Hematopoietic multipotent progenitor cell treated with erythropoietin and hydrocortisone succinate and interleukin-3 and kit ligand, for 15 days (in vitro differentiated cells): ENCODE results near the gene P4HA2.

ENCODE experiments used
- DNase-seq: peaks from one replicate; pipeline ENCODE4 v3.0.0-alpha.2; 2015; ENCODE audit warnings: low spot score

Gene P4HA2

DNA sequence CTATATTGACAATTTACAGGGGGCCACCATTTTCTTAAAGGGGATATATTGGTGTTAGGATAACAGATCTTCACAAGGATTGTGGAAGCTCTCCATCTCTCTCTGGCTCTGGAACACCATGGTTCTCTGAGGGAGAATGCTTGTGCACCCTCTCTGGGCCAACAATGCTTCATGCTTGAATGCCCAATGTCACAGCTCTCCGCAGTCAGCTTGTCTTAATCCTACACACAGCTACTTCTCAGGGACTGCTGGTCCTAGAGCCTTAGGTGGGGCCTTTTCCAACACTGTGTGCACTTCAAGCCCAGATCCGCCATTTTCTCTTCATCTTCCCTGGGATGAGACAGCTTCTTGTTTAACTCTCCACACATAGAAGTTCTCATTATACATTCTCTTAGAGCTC lies 22.9 kb upstream of the P4HA2 start:
- no peak for DNase-seq

DNA sequence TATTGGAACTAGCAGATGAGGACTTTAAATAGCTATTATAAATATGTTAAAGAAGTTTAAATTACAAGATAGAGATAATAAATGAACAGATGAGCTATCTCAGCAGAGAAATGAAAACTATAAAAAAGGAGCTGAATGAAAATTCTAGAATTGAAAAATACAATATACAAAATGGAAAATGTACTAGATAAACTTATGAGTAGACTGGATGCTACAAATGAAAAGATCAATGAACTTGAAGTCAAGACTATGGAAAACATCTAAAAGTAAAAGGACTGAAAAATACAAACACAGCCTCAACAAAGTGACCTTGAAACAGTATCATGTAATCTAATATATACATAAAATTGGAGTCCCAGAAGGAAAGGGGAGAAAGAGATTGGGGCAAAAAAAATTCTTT lies 19.2 kb upstream of the P4HA2 start:
- no peak for DNase-seq

DNA sequence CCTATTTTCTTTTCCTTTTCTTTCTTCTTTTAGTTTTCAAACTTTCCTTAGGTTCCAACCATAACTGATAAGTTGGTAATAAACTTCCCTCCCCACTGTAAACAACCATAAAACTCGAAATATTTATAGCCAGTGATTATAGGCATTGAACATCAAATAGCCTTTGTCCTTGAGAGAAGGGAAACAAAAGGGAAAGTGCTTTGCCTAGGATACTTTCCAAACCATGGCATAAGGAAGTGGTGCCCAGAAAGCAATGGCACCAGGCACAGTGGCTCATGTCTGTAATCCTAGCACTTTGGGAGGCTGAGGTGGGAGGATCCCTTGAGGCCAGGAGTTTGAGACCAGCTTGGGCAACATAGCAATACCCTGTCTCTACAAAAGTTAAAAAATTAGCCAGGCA lies 17.9 kb upstream of the P4HA2 start:
- DNase-seq, result no peak

DNA sequence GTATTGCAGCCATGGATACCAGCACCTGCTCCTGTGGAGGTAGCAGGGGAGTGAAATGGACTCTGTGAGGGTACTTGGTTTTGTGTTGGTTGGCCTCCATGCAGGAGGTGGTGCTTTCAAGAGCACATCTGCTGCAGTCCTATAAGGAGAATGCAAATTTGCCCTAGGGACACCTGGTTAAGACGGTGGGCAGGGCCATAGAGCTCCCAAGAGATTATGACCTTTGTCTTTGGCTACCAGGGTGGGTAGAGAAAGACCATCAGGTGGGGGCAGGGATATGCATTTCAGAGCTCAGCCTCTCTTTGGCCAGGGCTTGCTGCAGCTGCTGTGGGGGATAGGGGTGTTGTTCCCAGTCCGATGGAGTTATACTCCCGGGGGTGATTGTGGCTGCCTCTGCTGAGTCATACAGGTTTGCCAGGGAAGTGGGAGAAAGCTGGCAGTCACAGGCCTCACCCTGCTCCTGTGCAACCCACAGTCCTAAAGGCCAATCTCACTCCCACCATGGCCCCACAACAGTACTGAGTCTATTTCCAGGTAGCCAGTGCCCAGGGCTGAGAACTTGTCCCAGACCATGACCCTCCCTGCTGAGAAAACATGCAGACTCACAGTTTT lies 15.8 kb upstream of the P4HA2 start:
- no peak for DNase-seq

DNA sequence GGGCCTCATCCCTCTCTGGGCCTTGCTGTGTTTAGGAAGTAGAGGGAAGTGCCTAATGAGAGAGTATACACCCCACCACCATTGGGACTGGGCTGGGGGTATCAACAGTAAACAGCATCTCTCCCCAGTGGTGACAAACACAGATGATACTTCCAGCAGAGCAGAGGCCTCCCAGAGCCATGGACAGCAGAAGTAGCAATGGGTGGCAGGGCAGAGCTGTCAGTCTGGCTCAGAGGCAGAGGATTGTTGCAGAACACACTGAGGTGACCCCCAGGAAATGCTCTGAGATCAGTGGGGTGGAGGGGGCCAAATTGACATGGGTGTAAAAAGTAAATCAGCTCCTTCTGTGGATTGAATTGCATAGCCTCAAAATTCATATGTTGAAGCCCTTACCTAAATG lies 12.1 kb upstream of the P4HA2 start:
- no peak for DNase-seq

DNA sequence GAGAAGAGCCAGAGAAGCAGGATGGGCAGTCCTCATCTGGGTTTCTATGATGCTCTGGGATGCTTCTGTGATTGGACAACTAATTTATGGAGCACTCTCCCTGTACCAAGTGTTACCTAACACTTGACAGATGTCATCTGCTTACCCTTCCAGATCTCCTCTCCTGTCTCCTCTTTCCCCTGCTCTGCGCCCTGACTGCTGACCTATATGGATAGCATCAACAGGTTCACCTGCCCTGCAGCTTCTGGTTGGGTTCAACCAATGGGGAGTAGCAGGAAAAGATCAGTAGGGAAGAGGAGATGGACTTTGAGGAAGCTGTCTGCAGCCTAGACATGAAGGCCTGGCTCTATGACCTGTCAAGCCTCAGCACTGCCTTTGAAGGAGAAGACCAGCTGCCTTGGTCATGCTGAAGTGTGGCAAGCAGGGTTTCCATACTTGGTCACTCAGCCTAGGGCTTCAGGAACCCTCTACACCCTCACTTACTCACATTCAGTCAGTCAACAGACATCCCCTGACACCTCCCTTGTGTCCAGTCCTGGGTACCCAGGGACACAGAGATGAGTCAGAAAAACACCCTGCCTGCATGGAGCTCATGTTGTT lies 11.3 kb upstream of the P4HA2 start:
- no peak for DNase-seq

DNA sequence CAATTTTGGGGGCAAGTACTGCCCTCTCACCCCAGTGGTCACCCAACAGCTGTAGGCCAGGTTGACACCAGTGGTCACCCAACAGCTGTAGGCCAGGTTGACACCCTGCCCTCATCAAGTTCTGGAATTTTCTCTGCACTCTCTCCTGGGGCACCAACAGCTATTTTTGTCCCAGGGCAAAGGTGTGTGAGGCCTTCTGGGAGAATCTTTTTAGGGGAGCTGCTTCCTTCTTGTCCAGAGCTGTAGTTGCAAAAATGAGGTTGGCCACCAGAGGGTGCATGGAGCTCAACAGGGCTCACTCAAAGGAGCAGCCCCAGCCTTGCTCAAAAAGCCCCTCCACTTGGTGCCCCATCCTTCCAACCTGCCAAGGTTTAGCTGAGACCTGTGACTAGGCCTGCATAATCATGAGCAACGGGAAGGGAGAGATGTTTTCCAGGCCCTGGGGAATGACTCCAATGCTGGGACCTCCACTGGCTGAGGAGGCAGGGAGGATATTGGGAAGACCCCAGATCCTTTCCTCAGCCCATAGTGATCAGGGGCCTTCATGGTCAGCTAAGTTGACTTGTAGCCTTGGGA lies 10.6 kb upstream of the P4HA2 start:
- peak; percentile 70 for DNase-seq

DNA sequence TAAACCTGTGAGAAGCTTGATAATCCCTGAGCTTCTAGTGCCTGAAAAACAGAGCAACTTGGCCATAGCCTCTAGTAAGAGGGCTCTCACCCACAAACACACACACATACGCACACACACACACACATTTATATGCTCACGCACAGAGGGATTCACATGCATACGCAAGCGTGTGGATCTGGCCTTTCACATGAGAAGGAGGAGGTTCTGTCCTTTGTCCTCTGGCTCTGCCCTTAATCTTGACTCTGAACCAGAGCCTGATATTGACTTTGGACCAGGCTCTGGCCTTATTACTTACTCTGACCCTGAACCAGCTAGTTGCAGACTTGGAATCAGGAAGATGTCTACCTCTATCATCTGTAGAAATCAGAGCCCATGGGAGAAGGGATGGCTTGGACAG lies 10.0 kb upstream of the P4HA2 start:
- no peak for DNase-seq

DNA sequence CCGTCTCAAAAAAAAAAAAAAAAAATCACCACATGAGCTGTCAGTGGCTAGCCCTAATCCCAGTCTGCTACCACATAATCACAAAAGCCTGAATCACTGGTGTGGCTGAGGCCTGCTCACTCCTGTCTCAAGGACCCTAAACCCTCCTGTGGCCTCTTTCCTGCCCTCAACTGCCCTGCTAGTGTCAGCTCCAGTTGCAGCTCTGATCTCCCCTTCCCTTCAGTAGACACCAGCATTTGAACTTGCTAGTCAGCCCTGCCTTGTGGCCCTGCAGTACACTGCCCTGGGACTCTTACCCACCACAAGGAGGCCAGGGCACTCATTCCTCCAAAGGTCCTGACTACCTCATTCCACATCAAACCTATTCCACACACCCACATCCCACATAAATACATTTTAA lies 9.5 kb upstream of the P4HA2 start:
- no peak for DNase-seq

DNA sequence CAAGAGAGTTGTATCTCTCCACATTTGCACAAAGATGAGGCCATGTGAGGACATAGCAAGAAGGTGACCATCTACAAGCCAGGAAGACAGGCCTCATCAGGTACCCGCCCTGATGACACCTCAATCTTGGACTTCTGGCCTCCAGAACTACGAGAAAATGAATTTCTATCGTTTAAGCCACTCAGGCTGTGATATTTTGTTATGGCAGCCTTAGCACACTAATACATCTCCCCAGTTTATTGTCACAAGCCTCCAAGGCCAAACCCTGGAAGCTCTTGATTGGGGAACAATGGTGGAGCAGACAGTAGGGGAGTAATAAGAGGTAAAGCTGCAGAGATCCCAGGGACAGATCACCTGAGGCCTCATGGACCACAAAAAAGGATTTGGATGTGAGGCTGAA lies 7.7 kb upstream of the P4HA2 start:
- DNase-seq, result no peak

DNA sequence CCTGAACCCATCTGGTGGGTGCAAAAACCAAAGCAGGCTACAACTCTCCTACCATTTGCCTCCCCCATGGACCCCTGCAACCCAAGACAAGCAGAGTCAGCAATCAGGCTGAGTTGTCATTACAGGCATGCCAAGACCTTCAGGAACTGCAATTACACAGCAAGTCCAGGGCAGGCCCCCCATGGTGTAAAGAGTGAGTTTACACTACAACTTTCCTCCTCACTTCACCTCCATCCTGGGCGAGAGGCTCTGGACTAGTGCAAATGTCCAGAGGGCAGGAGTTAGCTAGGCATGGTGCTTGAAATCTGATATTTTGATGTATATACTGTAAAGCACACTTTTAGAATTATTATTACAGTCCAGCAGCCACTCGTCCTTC lies 7.0 kb upstream of the P4HA2 start:
- DNase-seq, result no peak

DNA sequence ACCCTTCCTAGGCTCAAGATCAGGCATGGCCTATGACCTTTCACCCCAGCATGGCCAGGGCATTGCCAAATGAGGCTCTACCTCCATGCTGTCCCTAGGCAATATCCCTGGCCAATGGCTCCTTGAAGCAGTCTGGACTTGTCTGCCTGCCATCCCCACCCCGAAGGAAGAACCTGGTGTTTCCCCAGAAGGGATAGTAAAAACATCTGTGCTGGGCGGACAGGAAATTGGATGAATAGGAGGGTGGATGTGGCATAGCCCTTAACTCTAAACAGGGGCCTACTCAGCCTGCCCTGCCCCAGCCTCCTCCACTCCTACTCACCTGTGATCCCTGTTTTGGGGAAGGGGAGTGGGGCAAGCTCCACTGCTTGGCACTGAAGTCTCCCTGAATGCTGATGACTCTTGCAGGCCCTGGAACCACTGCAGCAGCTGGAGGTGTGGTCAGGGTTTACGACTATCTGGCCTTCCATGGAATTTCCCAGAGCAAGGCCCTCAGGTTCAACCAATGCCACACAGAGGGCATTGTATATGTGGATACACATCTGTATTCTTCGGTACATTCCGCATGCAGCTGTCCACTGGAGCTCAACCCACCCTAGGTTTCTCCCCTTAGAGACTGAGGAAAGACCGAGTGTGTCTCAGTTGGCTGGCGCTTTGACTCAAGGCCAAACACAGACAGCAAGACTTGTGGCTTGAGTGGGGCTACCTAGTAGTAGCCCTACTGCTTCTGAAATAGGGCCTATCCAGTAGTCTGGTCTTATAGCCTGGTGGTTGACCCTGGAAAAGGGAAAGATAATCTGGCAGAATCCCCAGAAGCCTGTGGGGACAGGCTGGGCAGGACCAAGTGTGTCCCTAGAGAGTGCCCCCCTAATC lies 6.4 kb upstream of the P4HA2 start:
- no peak for DNase-seq

DNA sequence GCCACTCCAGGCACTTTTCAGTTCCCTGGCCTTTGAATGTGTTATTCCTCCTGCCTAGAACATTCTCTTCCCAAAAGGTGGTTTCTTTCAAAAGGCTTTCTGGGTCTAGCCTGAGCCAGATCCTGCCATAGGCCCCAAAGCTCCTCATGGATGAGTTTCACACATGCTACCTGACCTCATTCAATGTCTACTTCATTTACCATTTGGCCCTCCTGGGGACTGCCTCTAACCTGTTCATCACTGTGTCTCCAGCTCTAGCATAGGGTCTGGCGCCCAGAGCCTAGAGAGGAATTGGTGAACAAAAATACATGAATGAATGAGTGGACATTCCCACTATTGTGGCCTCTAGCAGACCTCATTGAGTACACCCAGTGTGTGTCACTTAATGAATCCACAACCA lies 5.4 kb upstream of the P4HA2 start:
- no peak for DNase-seq

DNA sequence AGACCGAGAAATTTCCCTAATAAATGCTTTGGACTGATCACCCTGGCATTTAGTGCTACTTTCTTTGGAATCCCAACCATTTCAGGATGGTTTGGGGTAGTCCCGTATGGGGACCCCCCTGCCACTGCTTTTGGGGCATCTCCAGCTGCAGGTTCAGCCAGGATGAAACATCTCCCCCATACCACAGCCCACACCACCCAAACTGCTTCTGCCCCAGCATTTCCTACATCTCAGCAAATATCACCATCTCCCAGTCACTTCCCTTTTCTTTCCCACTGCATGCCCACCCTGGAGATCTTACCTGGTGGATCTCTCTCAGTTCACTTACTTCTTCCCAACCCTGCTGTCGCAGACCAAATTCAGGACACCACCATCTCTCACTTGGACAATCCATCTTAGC lies 4.8 kb upstream of the P4HA2 start:
- no peak for DNase-seq

DNA sequence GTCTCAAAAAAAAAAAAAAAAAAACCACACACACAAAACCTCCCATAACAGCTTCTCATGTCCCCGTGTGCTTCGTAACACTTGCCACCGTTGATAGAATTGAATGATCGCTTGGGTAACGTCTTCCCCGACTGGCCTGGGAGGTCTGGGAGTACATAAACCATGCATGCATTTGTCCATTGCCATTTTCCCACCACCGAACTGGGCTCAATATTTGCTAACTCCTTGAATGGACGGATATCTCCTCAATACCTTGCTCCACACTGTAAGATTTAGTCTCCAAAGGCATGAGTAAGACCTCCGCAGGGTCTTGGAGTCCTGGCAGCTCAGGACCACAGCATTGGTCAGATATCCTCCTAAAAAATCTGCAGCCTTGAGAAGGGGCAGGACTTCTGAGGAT lies 3.2 kb upstream of the P4HA2 start:
- DNase-seq, result no peak

DNA sequence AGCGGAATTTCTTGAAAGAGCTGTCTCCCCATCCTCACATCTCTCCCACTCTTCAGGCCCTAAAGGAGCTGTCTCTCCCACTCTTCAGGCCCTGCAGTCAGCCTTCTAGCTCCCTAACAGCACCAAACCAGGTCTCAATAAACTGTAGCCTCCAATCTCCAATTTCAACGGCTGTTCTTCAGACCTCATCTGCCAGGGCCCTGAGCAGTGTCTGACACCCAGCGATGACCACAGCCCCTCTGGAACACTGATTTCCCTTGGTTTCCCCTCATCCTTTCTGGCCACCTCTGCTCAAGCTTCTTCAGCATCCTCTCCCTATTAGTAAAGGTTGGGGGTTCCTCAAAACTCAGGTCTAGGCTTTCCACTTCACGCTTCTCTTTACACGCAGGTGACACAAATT lies 1.6 kb upstream of the P4HA2 start:
- no peak for DNase-seq

DNA sequence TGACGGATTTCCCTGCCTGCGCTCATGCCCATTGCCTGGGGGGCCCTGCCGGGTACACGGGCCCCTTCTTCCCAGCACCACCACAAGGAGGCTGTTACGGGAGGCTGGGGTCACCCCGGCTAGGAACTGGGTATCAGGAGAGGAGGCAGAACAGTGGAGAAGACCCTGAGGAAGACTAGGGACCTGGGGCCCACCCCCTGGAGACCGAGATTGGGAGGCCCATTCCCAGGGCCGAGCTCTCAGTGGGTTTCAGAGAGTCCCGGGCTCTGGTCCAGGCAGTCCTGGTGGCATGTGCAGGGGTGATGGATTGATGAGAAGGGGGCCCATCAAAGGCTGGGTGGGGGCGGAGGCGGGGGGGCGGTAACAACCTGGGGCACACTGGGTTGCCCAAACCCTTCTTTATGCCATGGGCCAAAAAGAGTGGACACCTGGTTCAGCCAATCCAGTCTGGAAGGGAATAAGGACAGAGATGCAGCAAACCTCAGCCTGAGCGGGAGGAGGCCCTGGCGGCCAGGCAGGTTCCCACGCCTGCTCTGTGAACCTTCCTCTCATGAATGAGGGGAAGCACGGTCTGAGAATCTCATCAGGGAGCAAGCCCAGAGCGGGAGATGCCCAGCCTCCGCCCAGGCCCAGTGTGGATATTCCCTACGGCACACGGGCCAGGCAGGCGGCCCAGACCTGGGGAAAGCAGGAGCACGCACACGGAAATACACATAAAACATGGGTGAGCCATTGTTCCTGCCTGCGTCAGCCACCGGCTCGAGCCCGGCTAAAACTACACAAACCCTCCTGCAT lies 785 bp upstream of the P4HA2 start:
- DNase-seq, result no peak

DNA sequence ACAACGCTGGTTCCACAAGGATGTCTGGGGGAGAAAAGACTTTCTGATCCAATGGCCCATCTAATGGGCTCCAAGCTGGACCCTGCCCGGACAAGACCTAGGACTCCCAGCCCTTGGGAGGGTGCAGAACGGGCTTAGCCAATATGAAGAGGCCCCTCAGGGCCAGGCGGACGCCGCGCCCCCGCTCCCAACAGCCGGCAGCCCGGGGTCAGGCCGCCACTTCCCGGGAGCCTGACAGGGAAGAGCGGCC lies 493 bp downstream of the P4HA2 start:
- DNase-seq, result no peak

DNA sequence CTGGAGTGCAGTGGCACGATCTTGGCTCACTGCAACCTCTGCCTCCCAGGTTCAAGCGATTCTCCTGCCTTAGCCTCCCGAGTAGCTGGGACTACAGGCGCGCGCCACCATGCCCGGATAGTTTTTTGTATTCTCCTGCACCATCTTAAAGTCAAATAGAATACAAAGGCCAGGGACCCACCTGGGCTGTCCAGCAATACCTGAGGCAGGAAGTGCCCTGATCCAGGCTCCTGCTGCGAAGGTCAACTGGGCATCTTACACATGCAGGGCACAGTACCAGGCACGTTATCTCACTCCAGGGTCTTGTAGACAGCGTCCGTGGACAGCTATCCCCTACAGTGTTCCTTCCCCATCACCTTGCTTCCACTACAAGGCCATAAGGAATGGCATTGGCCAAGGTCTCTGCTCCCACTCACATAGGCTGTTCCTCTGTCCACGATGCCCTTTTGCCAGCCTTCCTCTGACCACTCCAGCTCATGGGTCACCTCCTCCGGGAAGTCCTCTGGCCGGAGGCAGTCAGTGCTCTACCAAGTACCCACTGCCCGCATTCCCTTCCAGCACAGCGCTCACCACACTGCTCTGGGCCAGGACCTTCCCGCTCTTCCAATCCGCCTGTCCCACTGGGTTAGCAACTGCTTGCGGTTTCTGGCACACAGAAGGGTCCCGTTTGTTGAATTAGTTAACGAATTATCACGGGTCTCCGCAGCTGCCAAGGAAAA lies 978 bp downstream of the P4HA2 start:
- DNase-seq, result no peak

DNA sequence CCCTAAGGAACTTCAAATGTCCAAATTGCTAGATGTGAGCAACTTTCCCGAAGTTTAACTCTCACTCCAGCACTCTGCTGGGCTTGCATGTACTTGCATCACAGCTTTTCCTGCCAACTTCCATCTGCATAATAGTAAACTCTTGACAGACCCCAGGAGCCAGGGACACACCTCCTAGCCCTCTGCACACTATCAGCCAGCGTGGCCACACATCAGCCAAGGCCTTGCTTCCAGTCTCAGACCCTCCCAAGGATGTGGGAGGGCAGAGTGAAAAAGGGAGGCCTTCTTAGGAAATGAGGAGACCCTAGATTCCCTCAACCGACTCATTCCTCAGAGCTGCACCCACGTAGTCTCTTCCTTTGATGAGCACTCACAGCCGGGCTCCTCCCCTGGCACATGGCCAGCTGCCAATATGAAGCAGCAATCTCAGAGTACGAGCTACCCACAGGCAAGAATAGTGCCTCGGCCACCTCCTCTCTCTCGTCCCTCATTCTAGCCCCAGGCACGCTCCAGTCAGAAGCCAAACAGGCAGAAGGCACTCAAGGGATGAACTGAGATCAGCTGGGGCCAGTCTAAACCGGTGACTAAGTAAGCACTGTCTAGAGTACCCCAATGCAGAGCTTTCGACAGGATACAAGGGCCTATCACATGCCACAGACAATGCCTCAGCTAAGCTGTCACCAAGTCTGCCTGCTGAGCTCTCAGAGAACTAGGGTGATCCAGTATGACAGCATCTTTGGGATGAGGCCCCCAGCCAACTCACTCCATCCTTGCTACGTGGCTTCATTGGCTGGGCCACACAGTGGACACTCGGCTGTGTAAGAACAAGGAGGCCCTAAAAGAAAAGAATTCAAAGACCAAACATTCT lies 2.3 kb downstream of the P4HA2 start:
- peak; percentile 73 for DNase-seq

DNA sequence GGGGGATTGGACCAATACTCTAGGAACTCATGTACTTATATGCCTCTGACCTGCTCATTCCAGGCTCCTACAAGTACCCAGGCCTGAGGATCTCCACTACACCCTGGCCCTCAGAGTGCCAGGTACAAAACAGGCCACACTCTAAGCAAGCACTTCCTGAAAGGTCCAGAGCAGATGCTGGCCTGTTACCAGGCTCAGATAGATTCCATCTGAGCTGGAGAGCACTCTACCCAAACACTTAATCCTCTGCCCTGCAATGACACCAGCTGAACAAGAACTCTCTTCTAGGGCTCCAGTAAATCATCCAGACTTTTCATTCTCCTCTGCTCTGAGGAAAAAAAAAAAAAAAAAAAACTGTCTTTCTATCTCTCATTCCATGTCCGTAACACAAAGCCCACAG lies 2.9 kb downstream of the P4HA2 start:
- no peak for DNase-seq
